Activated CD8-positive, alpha-beta memory T cell treated with anti-CD3 and anti-CD28 coated beads for 1 hour (primary cell): ENCODE measurements around the gene RTN4.

Experiments
- DNase-seq, 2 donors: peaks; one replicate each; pipeline ENCODE4 v3.0.0-alpha.2; 2020; ENCODE audit warnings: low read depth in 1 of 2; ENCODE audit errors: extremely low read depth in 1 of 2

RTN4 gene

DNA sequence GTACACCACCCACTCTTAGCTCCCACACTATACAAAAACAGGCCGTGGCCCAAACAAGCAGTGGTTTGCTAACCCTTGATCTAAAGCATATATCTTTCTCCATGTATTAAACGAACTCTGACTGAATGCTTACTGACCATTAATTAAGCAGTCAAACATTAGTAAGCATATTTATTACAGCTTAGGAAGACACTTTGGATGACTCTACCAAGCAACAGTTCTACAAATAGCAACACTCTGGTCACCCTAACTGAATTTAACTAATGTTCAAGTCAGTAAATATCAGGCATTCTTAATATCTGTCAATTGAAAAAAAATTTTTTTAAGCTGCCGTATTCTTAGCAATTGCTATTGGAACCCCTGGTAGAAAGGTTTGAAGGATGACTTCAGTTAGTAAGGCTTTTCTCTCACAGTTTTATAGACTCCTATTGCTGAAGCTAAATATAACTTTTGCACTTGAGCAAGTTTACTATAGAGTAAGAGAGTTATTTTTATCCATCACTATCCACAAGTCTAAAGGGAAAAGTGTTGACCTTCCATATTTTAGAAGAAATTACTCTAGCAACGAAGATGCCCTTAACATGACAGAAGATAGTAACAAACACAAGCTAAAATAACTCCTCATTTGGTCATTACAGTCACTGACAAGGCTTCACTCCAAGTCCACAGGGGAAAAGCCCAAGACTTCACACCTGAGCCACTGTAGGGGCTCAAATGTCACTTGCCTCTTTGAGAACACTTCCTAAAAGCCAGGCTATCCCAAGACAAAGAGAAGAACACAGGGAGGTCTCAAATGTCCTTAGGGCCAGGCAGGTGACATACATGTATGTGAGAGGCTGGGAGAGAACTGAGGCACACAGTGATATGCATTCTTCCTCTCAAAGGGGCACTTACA, 74.4 kb downstream of the RTN4 start:
- DNase-seq: no peak

DNA sequence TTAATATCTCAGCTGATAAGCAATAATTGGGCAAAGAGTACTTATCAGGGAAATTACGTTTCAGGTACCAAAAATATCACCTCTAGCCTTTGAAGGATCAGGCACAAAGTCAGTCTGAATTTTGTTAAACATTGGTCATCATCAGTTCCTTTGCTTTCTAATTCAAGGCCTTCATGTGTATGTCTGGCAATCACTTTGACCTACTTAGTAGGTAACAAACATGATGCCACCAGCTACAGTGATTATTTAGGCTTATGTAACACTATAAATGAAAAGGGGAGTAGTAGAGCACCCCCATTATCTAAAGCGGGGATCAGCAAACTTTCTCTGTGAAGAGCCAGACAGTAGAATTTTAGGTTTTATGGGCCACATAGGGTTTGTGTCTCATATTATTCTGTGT, 75.1 kb downstream of the RTN4 start:
- no peak for DNase-seq

DNA sequence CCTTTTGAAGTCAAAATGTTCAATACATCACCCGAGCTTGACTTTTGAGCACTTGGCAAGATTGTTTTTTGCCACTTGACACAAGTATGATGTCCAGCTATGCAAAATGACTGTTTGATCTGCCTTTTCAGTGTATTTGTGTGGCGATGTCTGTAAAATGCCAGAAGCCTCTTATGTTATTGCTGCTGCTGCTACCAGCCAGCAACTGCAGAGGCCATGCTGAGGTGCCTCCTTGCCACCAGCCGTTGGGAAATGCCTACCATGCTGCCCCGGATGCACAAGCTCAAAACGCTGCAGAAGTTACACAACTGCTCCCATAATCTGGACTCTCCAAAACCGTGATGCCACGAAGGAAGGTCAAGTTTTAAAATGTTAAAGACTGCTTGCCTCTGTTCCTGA, 80.3 kb downstream of the RTN4 start:
- DNase-seq: no peak

DNA sequence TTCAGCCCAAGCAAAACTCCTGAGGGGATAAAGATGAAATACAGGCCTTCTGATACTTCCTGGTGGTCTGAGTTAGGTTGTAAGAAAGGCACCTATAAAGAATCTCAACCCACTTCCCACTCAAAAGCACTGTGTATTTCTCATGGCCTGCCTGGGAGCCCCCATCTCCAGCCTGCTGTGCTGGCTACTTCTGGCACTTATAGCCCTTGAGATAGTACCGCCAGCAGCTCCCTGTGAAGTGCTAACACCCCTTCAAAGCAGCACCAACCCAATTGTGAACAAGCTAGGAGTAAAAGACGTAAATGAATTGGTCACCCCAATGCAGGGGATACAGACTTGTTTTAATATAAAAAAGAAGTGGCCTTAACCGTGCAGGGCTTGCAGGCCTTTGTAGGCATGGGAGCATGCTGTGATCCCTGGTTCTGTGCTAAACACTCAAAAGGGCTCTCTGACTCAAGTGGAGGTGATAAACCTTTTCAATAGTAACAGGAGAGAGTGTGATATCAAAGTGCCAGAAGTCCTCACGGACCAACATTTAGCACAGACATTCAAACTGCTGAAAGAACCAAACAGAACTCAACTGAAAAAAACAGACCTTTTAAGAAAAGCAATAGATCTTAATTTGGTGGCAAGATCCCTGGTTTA, 80.8 kb downstream of the RTN4 start:
- no peak for DNase-seq

DNA sequence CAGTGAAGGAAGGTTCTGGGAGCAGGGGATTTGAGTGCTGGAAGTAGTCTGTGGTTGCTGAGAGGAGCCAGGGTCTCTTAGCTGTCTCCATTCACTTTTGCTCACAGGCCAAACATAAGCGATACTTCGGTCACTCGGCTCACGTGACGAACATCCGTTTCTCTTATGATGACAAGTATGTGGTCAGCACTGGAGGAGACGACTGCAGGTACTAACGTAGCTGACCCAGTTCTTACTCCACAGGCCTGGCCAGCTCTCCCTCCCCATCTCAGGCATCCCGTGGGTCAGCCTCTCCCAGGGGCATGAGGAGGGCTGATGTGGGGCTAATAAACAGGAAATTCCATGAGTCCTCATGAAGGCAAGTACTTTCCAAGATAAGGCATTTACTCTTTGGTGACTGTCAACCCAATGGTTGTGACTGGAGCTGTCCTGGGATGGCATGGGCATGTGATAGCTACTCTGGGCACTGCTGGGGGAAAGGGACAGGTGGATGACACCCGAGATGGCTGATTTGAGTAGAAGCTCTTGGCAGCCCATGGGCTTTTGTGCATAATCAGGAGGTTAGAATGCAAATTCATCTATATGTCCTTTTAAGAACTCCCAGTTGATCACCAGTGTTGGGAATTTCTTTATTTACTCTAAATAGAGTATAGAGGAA, 81.6 kb downstream of the RTN4 start:
- no peak for DNase-seq

DNA sequence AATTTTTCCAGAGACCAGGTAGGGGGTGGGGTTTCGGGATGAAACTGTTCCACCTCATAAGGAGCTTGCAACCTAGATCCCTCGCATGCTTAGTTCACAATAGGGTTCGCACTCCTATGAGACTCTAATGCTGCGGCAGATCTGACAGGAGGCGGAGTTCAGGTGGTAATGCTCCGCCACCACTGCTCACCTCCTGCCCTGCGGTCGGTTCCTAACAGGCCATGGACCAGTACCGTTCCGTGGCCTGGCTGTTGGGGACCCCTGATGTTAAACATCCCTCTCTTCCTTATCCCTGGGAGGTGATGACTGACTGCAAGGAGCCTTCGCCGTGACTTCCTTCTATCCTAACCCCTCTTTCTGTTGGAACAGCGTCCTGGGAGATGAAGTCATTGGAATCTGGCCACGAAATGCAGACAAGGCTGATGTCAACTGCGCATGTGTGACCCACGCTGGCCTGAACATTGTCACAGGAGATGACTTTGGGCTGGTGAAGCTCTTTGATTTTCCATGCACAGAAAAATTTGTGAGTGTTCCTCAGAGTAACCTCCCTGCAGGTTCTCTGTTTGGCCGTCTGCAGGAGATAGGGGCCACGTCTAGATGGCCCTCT, 82.4 kb downstream of the RTN4 start:
- no peak for DNase-seq

DNA sequence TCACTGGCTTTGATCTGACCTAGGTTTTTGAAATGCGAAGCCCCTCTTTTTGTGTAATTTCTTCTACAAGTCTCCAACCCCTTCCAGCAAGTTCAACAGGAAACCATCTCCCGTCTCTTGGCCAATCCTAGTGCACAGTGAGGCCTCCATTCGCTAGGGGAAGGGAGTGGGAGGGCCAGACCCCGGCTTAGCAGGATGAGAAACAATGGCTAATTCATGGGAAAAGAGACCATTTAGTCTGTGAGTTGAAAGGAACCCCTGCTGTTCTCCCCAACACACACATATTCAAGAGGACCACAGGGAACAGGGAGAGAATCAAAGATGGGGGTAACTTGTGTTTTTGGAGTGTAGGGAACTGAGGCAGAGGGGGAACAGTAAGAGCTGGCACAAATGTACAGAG, 83.0 kb downstream of the RTN4 start:
- DNase-seq: no peak

DNA sequence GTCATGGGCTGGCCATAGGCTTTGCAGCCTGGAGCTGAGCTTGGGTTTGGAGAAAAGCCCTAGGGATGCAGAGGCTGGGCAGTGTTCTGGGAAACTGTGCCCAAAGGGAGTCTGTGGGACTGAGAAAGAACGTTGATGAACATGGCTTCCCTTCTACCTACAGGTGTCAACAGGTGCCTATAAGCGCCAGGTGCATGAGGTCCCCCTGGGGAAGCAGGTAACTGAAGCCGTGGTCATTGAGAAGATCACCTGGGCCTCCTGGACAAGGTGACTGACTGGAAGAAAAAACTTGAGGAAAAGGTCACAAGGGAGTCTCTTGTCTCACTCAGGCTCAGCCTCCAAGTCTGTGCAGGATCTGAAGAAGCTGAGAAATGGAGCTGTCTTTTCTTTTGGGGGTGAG, 83.4 kb downstream of the RTN4 start:
- DNase-seq: no peak

DNA sequence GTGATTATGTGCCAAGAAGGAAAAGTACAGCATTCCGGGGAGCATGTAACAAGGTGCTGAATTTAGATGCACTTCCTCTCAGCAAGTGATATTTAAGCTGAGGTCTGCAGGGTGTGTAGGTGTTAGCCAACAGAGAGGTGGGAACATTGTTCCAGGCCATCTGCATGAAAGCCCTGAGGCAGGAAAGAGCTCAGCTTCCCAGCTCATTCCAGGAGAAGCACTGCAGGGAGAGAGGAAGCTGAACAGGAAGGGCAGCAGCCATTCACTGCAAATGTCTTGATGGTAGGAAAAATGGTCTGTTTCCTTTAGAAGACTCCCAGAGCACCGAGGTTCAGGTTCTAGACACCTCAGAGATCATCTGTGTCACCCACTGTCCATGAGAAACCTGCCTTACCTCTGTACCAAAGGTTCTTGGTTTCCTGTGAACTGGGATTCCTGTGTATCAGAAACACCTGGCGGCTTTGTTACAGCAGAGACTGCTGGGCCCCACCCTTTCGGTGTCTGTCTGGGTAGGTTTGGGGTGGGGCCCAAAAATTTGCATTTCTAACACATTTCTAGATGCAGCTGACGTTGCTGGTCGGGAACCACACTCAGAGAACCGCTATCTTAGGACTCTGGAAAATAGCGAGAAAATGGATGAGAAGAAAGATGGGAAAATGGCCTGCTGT, 84.0 kb downstream of the RTN4 start:
- DNase-seq: no peak

DNA sequence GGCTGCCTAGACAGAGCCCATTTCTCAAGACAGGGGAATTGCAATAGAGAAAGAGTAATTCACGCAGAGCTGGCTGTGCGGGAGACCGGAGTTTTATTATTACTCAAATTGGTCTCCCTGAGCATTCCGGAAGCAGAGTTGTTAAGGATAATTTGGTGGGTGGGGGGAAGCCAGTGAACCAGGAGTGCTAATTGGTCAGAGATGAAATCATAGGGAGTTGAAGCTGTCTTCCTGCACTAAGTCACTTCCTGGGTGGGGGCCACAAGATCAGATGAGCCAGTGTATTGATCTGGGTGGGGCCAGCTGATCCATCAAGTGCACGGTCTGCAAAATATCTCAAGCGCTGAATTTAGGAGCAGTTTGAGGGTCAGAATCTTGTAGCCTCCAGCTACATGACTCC, 84.8 kb downstream of the RTN4 start:
- DNase-seq: no peak

DNA sequence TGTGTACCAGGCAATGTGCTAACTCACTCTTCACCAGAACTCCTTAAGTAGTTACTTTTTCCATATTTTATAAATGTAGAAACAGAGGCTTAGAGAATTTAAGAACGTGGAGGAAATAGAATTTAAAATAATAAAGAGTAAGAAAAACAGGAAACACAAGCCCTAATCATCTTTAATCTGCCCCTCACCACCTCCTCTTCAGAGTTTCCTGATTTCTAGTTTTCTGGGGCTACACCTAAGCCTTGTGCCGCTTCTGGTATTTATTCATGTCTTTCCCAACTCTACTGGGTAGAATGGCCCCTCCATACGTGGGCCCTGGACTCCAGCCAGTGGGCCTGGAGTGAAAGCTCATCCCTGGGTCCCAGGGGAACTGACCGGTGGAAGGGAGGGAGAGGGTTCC, 85.4 kb downstream of the RTN4 start:
- no peak for DNase-seq

DNA sequence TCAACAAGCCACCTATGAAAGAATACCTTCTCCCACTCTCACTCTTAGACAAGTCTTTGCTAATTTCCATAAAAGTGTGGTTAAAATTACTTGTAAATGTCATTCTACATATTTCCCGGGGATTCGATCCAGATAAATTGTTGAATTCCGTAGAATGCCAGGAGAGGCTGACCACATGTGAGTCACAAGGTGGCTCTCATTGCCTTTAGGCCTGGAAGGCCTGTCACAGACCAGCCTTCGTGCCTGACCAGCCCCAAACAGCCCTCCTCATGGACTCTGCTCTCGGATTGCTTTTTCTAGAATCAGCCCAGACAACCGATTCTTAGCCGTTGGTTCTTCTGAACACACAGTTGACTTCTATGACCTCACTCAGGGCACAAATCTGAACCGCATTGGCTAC, 86.0 kb downstream of the RTN4 start:
- DNase-seq: no peak

DNA sequence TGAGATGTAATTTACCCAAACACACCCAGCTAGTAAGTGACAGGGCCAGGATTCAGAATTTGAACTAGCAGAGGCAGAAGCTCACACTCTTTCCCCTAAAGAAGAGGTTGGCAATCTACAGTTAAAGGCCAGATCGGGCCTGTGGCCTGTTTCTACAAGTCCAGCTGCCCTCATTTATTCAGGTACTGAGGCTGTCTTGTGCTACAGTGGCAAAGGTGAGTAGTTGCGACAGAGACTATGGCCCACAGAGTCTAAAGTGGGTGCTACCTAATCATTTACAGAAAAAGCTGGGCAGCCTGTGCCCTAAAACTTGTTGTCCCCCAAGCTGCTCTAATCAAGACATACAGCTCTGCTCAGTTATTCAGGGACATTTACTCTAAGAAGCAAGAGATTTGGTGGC, 86.8 kb downstream of the RTN4 start:
- no peak for DNase-seq

DNA sequence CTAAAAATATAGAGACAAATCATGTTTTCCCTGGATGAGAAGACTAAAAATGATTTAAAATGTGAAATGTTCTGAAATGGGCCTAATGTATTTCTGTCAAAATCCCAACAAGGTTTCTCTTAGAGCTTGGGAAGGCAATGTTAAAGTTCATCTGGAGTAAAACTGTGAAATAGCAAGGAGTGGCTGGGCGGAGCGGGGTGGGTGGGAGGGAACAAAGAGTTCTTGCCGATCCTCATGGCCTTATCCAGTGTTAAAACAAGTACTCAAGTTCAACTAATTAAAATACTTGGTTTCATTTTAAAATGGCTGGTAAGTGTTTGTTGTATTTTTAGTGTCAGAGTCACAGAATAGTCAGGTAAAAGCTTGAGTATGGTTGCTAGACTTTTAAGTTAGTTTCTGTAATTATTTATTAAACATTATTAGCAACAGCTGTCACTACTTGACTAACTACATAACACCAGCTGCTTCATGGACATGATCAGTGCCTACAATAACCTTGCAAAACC, 87.3 kb downstream of the RTN4 start:
- no peak for DNase-seq

DNA sequence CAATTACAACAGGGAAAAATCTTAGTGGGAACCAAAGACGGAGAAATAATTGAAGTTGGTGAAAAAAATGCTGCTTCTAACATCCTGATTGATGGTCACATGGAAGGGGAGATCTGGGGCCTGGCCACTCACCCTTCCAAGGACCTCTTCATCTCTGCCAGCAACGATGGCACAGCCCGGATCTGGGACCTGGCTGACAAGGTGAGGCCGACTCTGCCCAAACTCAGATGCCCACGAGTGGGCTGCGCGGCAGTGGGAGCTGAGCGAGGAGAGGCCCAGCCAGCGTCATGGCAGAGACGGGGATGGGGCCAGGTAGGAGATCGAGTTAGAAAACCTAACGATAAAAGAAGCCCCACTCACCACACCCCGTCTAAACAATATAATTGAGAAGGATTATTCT, 87.7 kb downstream of the RTN4 start:
- DNase-seq: no peak

DNA sequence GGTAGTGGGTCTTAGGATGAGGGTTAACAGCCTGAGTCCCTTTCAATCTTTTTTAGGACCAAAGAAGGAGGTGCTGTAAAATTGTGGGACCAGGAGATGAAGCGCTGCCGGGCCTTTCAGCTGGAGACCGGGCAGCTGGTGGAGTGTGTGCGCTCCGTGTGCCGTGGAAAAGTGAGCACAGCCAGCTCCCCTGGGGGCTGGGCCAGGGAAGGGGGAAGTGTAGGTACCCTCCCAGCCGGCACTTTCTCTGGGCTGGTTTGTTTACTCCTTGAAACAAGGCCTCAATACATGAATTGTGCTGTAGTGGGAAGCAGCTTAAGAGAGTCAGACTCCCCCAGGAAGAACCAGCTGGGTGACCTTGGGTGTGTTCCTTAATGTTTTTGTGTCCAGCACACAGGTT, 90.1 kb downstream of the RTN4 start:
- DNase-seq: no peak

DNA sequence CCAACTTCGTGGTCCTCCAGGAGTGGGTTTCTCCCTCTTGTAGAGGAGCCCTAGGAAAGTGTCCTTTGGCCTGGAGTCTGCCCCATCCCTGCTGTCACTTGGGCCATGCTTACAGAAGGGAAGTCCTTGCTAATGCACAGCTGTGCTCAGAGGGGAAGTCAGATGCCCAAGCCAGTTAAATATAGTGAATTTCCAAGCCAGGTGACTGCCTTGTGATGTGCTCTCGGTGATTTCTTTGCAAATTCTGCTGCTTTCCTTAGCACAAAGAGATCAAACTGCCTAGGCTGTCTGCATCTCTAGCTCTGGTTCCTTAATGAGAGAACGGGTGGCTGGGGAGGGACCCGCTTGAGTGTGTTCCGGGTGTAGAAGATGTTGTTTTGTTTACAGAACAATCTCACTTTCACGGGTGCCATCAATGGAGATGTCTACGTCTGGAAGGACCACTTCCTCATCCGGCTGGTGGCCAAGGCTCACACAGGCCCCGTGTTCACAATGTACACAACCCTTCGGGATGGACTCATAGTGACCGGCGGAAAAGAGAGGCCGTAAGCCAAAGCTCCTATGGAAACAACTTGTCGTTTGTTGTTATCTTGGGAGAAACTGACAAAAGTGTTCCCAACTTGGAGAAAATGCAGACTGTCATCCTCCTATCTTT, 91.4 kb downstream of the RTN4 start:
- DNase-seq: no peak

DNA sequence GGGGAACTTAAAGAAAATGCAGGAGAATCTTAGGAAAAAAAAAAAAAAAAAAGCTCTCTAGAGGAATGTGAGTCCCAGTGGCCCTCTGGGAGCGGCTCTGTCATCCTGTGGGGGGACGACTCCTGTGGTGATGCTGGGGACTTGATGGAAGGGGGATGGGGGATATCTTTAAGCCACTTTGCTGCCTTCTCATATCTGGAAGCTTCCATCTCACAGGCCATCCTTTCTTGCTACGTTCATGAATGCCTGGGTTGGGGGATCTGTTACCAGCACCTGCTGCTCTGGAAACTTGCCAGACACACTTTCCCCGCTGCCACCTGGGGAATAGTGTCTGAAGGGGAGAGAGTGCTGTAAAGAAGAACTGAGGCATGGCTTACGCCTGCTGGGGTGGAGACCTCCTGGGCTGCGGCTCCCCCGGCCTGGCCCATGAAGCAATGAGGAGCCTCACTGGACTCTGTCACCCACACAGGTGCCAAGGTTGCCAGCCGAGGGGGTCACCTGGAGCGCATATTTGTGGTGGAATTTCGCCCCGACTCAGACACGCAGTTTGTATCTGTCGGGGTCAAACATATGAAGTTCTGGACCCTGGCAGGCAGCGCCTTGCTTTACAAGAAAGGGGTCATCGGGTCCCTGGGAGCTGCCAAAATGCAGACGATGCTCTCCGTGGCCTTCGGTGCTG, 92.8 kb downstream of the RTN4 start:
- DNase-seq: no peak

DNA sequence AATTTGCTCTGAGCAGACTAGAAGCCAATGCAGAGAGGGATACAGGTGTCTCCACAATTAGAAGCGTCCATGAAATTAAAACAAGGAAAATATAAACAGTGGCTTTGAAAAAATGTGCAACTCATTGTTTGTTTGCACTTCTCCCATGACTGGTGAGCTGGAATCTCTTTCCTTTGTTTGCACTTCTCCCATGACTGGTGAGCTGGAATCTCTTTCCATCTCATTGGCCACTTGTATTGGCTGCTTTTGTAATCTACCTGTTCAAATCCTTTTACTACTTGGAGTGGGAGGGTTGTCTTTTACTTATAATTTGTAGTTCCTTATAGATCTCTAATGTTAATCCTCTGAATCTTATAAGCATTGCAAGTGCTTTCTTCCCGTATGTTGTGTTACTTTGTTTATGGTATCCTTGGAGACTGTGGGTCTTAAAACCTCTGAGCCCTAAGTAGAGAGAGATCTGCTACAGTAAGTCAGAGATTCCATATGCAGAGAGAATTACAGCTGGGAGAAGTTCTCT, 94.1 kb downstream of the RTN4 start:
- no peak for DNase-seq
